GM18511 (cell line): ENCODE data around the gene RALGAPA1.
"Not testable (repeated sequence)": the region's sequence is repeated elsewhere in the genome, so short reads cannot be mapped to it uniquely, and the experiment has no call there.

Experiments
- ATAC-seq: cut with Tn5 transposase; IDR thresholded peaks from one replicate; pipeline ENCODE4 v1.9.1; 2021; ENCODE audit warnings: mild to moderate bottlenecking, moderate library complexity; ENCODE audit not compliant: unreplicated experiment

The RALGAPA1 gene

GRCh38 chr14:35632271-35632670 lies 176.8 kb downstream of the RALGAPA1 start:
- no peak for ATAC-seq

DNA sequence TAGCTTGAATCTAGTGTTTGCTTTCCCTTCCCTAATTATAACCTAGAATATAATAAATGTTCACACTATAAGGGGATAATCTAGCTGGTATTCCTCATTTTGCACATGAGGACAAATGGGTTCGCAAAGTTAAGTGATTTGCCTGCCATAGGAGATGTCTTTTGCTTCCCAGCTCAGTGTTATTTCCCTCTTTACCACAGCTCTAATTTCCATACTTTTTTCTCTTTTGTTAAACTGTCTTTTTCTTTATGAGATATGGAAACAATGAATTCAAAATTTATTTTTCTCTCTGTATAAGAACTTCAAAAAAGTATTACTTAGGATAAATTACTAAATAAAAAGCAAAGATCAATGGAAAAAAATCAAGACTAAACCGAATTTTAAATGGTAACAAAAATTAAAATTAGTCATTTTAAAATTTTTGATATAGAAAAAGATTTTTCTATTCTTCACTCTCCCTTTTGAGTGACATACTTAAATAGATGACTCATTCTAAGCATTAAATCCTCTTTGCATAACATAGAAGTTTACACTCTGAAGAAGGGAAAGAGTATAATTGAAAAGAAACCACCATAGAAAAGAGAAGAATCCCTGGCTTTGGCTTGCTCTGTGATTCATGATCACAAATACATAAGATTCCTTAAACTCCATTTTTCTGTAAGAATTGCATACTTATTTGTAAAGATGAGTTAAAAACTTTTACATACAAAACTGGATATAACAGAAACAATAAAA lies 177.9 kb downstream of the RALGAPA1 start:
- no peak for ATAC-seq

DNA sequence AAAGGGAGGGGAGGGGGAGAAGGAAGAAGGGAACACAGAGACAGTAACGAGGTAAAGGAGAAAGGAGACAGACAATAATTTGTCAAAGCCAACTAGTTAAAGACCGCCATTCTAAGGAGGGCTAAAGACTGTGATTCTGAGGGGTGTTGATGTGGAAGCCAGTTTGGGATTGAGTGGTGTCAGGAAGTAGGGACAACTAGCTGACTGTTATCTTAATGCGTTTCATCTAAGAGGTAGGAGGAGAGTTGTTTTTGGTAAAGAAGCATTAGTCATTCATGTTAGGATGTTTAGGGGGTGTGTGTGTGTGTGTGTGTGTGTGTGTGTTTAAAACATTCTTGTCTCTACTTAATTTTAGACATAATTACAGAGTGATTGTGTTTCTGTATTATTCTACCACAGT lies 180.1 kb downstream of the RALGAPA1 start:
- ATAC-seq = no peak

DNA sequence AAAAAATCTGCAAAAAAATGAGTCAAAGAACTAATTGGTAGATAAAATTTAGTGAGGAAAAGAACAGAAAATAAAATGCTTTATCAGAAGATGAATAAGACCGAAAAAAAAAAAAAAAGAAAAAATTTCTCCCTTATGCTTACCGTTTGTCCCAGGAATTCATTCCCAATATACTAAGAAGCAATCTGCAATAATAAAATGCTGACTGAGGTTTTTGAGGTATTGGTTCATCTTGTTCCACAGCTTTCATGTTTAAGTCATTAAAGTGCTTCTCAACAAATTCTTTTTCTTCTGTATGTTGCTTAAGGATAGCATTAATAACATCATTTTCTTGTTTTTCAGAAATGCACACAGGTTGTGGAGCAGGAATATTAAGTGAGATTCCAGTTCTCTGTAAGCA lies 182.1 kb downstream of the RALGAPA1 start:
- not testable (repeated sequence) for ATAC-seq

DNA sequence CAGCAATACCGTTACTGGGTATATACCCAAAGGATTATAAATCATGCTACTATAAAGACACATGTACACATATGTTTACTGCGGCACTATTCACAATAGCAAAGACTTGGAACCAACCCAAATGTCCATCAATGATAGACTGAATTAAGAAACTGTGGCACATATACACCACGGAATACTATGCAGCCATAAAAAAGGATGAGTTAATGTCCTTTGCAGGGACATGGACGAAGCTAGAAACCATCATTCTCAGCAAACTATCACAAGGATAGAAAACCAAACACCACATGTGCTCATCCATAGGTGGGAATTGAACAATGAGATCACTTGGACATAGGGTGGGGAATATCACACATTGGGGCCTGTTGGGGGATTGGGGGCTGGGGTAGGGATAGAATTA lies 187.1 kb downstream of the RALGAPA1 start:
- not testable (repeated sequence) for ATAC-seq

DNA sequence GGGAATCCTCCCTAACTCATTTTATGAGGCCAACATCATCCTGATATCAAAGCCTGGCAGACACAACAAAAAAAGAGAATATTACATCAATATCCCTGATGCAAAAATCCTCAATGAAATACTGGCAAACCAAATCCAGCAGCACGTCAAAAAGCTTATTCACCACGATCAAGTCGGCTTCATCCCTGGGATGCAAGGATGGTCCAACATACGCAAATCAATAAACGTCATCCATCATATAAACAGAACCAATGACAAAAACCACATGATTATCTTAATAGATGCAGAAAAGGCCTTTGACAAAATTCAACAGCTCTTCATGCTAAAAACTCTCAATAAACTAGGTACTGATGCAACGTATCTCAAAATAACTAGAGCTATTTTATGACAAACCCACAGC lies 189.1 kb downstream of the RALGAPA1 start:
- ATAC-seq = not testable (repeated sequence)

DNA sequence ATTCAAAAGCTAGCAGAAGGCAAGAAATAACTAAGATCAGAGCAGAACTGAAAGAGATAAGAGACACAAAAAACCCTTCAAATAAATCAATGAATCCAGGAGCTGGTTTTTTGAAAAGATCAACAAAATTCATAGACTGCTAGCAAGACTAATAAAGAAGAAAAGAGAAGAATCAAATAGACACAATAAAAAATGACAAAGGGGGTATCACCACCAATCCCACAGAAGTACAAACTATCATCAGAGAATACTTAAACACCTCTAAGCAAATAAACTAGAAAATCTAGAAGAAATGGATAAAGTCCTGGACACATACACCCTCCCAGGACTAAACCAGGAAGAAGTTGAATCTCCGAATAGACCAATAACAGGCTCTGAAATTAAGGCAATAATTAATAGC lies 189.6 kb downstream of the RALGAPA1 start:
- ATAC-seq = not testable (repeated sequence)

GRCh38 chr14:35617500-35617899 lies 191.6 kb downstream of the RALGAPA1 start:
- ATAC-seq = no peak

- no peak for ATAC-seq
Measured at GRCh38 chr14:35607380-35607779, 201.7 kb downstream of the RALGAPA1 start.

- no peak for ATAC-seq
Measured at GRCh38 chr14:35600253-35600652, 208.8 kb downstream of the RALGAPA1 start.

DNA sequence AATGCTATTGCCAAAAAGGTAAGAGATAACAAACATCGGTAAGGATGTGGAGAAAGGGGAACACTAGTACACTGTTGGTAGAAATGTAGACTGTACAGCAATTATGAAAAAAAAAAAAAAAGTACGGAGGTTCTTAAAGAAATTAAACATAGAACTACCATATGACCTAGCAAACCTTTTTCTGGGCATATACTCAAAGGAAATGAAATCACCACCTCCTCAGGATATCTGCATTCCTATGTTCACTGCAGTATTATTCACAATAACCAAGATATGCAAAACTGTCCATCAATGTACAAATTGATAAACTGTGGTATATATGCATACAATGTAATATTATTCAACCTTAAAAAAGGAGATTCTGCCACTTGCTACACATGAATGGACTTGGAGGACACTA lies 214.5 kb downstream of the RALGAPA1 start:
- no peak for ATAC-seq

DNA sequence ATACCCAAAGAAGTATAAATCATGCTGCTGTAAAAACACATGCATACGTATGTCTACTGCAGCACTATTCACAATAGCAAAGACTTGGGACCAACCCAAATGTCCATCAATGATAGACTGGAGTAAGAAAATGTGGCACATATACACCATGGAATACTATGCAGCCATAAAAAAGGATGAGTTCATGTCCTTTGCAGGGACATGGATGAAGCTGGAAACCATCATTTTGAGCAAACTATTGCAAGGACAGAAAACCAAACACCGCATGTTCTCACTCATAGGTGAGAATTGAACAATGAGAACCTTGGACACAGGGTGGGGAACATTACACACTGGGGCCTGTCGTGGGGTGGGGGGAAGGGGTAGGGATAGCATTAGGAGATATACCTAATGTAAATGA lies 221.7 kb downstream of the RALGAPA1 start:
- not testable (repeated sequence) for ATAC-seq

GRCh38 chr14:35578639-35579038 lies 230.5 kb downstream of the RALGAPA1 start:
- ATAC-seq = no peak

DNA sequence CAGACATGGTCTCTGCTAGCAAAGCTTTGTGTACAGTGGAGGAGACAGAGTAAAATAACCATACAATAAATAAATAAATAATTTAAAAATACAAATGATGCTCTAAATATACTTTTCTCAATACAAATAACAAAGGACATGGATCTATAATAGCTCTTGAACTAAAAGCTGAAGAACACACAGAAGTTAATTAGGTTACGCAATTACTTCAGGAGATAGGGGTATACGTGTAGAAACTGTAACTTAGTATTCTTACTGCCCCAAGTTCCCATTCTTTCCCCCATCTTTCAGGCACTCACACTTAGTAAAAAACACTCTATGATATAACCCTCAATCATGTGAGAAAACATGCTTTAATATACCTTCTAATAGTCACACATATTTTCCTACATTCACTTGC lies 231.0 kb downstream of the RALGAPA1 start:
- no peak for ATAC-seq

GRCh38 chr14:35576856-35577255 lies 232.2 kb downstream of the RALGAPA1 start:
- ATAC-seq = no peak

DNA sequence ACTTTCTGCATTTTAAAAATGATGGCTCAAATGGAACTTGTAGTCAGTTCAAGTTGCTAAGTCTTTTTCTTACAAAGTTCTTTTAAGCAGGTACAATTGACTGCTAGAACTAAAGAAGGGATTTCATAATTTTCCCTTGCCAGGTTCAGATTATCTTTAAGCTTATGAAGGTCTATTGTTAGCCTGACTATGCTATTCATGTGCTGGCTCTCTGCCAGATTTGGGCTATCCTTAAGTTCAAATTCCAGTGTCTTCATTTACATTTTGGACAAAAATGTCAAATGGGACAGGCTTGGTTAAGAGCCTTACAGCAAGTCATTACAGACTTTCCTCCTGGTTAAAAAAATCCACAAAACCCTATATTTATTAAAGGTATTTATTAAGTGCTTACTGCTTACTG lies 232.8 kb downstream of the RALGAPA1 start:
- ATAC-seq = no peak

DNA sequence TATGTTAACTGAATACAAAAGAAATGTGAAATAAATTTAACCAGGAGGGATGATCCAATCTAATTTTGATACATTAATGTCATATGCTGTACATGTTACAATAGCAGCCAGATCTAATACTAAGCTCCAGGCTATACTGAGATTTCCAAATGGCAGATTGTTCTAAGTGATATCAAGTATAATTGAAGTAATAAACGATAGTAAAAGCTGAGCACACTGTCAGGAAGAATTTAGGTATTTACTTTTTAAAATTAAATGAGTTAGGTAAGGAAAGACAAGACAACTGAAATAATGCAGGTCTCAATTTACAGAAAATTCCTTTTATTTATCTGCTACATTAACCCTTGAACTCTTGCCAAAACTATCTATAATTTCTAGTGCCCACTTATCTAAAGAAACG lies 235.2 kb downstream of the RALGAPA1 start:
- ATAC-seq = no peak

DNA sequence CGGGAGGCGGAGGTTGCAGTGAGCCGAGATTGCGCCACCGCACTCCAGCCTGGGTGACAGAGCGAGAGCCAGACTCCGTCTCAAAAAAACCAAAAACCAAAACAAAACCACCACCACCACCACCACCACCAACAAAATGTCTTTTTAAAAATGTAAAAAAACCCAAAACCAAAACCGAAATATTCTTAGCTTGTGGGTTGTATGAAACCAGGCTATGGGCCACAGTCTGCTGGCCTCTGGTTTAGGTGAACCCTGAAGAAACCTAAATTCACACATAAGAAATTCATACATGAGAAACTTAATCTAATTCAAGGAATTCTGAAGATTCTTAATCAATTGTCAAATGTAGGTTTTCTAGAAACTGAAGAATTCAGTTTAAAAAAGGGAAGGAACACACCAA lies 237.5 kb downstream of the RALGAPA1 start:
- no peak for ATAC-seq

- no peak for ATAC-seq
Measured at GRCh38 chr14:35565871-35566464, 243.1 kb downstream of the RALGAPA1 start.

DNA sequence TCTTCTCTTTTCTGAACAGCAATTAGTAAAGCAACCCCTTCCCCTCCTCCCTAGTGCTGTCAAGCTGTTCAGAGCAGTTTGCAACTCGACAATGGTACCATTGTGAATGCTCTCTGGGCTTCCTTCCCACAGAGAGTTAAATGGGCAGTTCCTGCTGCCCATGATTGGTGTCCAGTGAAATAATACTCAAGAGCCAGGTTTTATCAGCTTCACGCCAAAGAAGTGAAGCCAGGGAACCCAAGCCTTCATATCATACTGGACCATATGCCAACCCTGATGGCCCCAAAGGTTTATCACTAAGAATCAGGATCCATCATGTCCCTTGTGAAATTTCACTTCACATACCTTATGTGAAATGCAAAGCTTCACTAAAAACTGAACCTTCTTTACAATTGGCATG lies 250.4 kb downstream of the RALGAPA1 start:
- ATAC-seq = no peak

- ATAC-seq = no peak
Measured at GRCh38 chr14:35557221-35557747, 251.8 kb downstream of the RALGAPA1 start.

- ATAC-seq = no peak
Measured at GRCh38 chr14:35556548-35556947, 252.5 kb downstream of the RALGAPA1 start.
